Activated naive CD4-positive, alpha-beta T cell treated with anti-CD3 and anti-CD28 coated beads, Interleukin-2, amount 10 ng/mL, durations not matched to agents 7 days and 5 days (primary cell): ENCODE data around the gene PDE6B.
"Not testable (repeated sequence)": the region's sequence is repeated elsewhere in the genome, so short reads cannot be mapped to it uniquely, and the experiment has no call there.

Source experiments
- CTCF ChIA-PET: fragments of 350-600 bp; sonication (Branson Sonifier 250); formaldehyde crosslinking; loops from one replicate; lab custom pipeline; 2021; ENCODE audit warnings: antibody characterized with exemption; lab: Charles Lee
- DNase-seq: peaks from one replicate; pipeline ENCODE4 v3.0.0-alpha.2; 2020
- H3K27ac Mint-ChIP-seq: one replicate; pipeline ENCODE4 v1.8.0; 2021; ENCODE audit warnings: mild to moderate bottlenecking, moderate library complexity, mixed read lengths
- H3K27me3 Mint-ChIP-seq: one replicate; pipeline ENCODE4 v1.8.0; 2021; ENCODE audit warnings: mild to moderate bottlenecking, mixed read lengths
- H3K36me3 Mint-ChIP-seq: one replicate; pipeline ENCODE4 v1.8.0; 2021; ENCODE audit warnings: mixed read lengths
- H3K4me1 Mint-ChIP-seq: one replicate; pipeline ENCODE4 v1.8.0; 2021; ENCODE audit warnings: mixed read lengths
- H3K4me3 Mint-ChIP-seq: one replicate; pipeline ENCODE4 v1.8.0; 2021; ENCODE audit warnings: mild to moderate bottlenecking, moderate library complexity, mixed read lengths
- H3K9me3 Mint-ChIP-seq: one replicate; pipeline ENCODE4 v1.8.0; 2021; ENCODE audit warnings: mixed read lengths

The PDE6B gene

GRCh38 chr4:667545-667925 lies 42.2 kb downstream of the PDE6B start:
- no peak for DNase-seq
- peaks cover 20% of the 10 kb centered on the region for H3K36me3 Mint-ChIP-seq
- H3K27ac Mint-ChIP-seq = no peak overlapping the region
- H3K4me1 Mint-ChIP-seq = peaks cover 16% of the 10 kb centered on the region
- H3K9me3 Mint-ChIP-seq = no peaks in the 10 kb centered on the region
- CTCF ChIA-PET = no interaction called here
- H3K27me3 Mint-ChIP-seq = no peaks in the 10 kb centered on the region
- H3K4me3 Mint-ChIP-seq = no peak overlapping the region

GRCh38 chr4:668219-668618 lies 42.8 kb downstream of the PDE6B start:
- H3K4me3 Mint-ChIP-seq, H3K27ac Mint-ChIP-seq, CTCF ChIA-PET, DNase-seq, H3K9me3 Mint-ChIP-seq, H3K27me3 Mint-ChIP-seq: not testable (repeated sequence)
- Mint-ChIP-seq H3K4me1 (peaks cover 15% of the 10 kb centered on the region), H3K36me3 (peaks cover 26% of the 10 kb centered on the region)

DNA sequence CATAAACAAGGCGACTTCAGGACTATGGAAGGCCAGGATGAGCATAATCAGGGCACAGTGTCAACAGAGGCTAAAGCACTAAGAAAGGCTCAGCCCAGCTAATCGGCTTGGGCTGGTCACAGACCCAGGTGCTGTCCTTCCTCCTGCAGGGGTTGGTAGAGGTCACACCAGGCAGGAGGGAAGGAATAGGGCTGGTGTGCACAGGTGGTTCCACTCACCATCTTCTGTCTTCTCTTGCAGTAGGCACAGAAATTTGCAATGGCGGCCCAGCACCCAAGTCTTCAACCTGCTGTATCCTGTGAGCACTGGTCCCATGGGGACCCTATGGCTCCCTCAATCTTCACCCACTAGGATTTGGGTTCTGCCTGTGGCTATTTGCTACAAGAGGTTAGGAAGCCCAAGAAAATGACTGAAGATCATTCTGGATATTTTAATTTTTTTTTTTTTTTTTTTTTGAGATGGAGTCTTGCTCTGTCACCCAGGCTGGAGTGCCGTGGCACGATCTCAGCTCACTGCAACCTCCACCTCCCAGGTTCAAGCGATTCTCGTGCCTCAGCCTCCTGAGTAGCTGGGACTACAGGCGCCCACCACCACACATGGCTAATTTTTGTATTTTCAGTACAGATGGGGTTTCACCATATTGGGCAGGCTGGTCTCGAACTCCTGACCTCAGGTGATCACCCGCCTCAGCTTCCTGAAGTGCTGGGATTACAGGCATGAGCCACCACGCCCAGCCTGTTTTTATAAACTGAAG lies 44.6 kb downstream of the PDE6B start:
- H3K27ac Mint-ChIP-seq, CTCF ChIA-PET, H3K27me3 Mint-ChIP-seq, DNase-seq, H3K9me3 Mint-ChIP-seq, H3K4me3 Mint-ChIP-seq: not testable (repeated sequence)
- Mint-ChIP-seq H3K36me3 (peaks cover 30% of the 10 kb centered on the region), H3K4me1 (peaks cover 13% of the 10 kb centered on the region)

- Mint-ChIP-seq H3K4me3 (no peak overlapping the region), H3K4me1 (peaks cover 13% of the 10 kb centered on the region), H3K9me3 (no peaks in the 10 kb centered on the region), H3K27me3 (no peaks in the 10 kb centered on the region), H3K36me3 (peaks cover 30% of the 10 kb centered on the region), H3K27ac (no peak overlapping the region)
- CTCF ChIA-PET = no interaction called here
- DNase-seq = no peak
Measured at GRCh38 chr4:671769-672168, 46.4 kb downstream of the PDE6B start.

- peak; percentile 57 for DNase-seq
- no peaks in the 10 kb centered on the region for H3K9me3 Mint-ChIP-seq
- H3K36me3 Mint-ChIP-seq = peaks cover 30% of the 10 kb centered on the region
- peaks cover 13% of the 10 kb centered on the region for H3K4me1 Mint-ChIP-seq
- peaks cover 4% of the 10 kb centered on the region for H3K27me3 Mint-ChIP-seq
- peak overlapping the region; percentile 87 for H3K27ac Mint-ChIP-seq
- H3K4me3 Mint-ChIP-seq = peak overlapping the region; percentile 85
- CTCF ChIA-PET = interaction anchor here (1.2 to 2.9 kb wide), 3 partner anchors 9 to 14 kb away, joined by 4 to 18 read pairs (median 9); no protein-coding TSS in a partner anchor
Measured at GRCh38 chr4:673349-674091, 48.1 kb downstream of the PDE6B start.

GRCh38 chr4:674172-675035 lies 49.0 kb downstream of the PDE6B start, which contains the start of the genes ATP5ME and MYL5:
Gene ATP5ME, minus strand, starts transcription at chr4:674276. Its CDS starts 29 bp downstream, at chr4:674247.
Gene MYL5, plus strand, starts transcription at chr4:674542. Its CDS starts 3,485 bp downstream, at chr4:678027.
- peaks cover 13% of the 10 kb centered on the region for H3K4me1 Mint-ChIP-seq
- H3K27me3 Mint-ChIP-seq = peaks cover 4% of the 10 kb centered on the region
- CTCF ChIA-PET = interaction anchor here (1.2 to 2.9 kb wide), 3 partner anchors 10 to 13 kb away, joined by 4 to 18 read pairs (median 9); no protein-coding TSS in a partner anchor
- peak; percentile 98 for DNase-seq
- peak within 1 kb of the TSS; percentile 89 for H3K27ac Mint-ChIP-seq
- H3K9me3 Mint-ChIP-seq = no peaks in the 10 kb centered on the region
- H3K36me3 Mint-ChIP-seq = peaks cover 30% of the 10 kb centered on the region
- peak within 1 kb of the TSS; percentile 85 for H3K4me3 Mint-ChIP-seq

DNA sequence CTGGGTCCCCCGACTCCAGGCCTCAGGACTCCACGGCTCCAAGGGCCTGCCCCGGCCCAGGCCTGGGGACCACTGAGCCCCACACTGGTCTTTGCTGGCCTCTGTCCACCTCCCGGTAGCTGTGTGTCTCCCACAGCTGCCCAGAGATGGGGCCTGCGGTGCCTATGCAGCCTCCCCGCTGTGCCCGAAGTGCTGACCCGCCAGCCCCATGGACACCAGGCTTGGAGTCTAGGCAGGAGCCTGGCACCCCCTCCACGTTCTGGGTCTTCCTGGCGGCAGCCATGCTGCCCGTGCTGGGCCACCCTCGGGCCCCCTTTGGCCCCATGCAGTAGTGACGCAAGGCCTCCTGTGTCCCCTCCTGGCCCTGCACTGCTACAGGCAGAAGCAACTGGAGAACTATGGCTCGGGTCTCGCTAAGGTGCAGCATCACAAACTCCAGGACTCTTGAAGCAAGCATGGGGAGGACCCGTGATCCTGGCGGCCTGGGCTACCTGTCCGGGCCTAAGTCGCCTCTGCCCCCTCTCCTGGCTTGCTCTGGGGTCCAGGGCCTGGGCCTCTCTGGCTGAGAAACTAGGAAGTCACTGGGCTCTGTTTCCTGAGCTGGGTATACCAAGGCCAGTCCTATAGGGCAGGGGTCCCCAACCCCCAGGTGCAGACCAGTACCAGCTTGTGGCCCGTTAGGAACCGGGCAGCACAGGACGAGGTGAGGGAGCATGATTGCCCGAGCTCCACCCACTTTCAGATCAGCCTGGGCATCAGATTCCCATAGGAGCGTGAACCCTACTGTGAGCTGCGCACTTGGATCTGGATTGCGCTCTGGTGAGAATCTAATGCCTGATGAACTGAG lies 49.9 kb downstream of the PDE6B start:
- H3K4me1 Mint-ChIP-seq = peaks cover 14% of the 10 kb centered on the region
- no peak for DNase-seq
- peak overlapping the region; percentile 89 for H3K27ac Mint-ChIP-seq
- peaks cover 11% of the 10 kb centered on the region for H3K27me3 Mint-ChIP-seq
- H3K4me3 Mint-ChIP-seq = peak overlapping the region; percentile 85
- H3K9me3 Mint-ChIP-seq = no peaks in the 10 kb centered on the region
- H3K36me3 Mint-ChIP-seq = peaks cover 28% of the 10 kb centered on the region
- CTCF ChIA-PET = interaction anchor here (2.9 kb wide), 1 partner anchor 9 kb away, joined by 18 read pairs; no protein-coding TSS in a partner anchor

DNA sequence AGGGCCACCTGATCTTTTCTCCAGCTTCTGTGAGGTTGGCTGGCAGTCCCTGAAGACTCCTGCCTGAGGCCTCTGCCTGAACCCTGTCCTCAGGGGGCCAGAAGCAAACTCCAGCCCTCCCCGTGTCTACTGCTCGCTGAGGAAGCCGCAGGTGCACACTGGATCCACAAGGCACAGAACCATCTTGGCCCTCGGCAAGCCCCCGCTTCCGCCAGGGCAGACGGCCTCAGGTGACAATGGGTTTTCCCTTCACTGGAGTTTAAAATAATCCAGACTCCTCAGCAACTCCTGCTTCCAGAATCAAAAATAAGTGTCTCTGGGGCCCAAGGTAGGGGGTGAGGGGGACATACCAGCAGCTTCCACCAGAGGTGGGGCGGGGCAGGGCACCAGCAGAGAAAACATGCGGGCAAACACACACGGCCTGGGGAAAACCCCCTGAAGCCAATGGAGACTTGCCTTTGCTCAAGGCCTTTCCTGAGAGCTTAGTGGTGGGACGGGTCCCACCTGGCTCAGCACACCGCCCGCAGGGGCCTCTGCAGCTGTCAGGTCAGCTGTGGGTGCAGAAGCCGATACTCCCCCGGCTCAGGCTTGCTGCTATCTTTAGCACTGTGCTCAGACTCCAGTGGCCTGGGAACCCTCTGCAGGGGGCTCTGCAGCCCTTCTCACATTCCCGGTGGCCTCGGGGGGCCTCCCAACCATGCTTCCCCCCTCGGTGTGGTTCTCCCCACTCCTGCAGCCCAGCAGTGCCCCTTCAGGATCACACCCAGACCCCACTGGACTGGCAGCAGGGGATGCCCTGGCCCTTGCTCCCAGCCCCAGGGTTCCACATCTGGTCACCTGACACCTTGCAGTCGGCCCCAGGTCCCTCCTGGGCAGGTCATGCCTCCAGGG lies 50.9 kb downstream of the PDE6B start:
- H3K36me3 Mint-ChIP-seq = peaks cover 19% of the 10 kb centered on the region
- H3K27me3 Mint-ChIP-seq = peaks cover 18% of the 10 kb centered on the region
- peak overlapping the region; percentile 85 for H3K4me3 Mint-ChIP-seq
- peak overlapping the region; percentile 24 for H3K27ac Mint-ChIP-seq
- CTCF ChIA-PET = interaction anchor here (2.9 kb wide), 1 partner anchor 8 kb away, joined by 18 read pairs; no protein-coding TSS in a partner anchor
- no peaks in the 10 kb centered on the region for H3K9me3 Mint-ChIP-seq
- peaks cover 19% of the 10 kb centered on the region for H3K4me1 Mint-ChIP-seq
- DNase-seq = no peak

DNA sequence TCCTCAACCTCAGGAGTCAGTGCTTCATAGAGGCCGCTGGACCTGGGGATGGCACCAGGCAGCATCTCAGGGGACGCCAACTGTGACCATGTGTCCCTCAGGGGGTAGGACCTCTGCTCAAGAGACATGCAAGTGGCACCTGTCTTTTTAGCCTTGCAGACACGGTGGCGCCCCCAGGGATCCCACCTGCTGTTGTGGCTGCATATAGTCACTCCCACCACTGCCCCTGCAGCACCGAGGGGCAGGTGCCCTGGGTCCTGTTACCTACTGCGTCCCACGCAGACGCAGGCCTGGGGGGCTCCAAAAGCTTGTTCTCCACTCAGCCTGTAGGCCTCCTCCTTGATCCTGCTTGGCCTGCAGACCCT lies 51.5 kb downstream of the PDE6B start:
- H3K36me3 Mint-ChIP-seq = peaks cover 14% of the 10 kb centered on the region
- peaks cover 19% of the 10 kb centered on the region for H3K4me1 Mint-ChIP-seq
- CTCF ChIA-PET = no interaction called here
- H3K4me3 Mint-ChIP-seq = no peak overlapping the region
- no peak for DNase-seq
- peak overlapping the region; percentile 28 for H3K27ac Mint-ChIP-seq
- no peaks in the 10 kb centered on the region for H3K9me3 Mint-ChIP-seq
- peaks cover 18% of the 10 kb centered on the region for H3K27me3 Mint-ChIP-seq

DNA sequence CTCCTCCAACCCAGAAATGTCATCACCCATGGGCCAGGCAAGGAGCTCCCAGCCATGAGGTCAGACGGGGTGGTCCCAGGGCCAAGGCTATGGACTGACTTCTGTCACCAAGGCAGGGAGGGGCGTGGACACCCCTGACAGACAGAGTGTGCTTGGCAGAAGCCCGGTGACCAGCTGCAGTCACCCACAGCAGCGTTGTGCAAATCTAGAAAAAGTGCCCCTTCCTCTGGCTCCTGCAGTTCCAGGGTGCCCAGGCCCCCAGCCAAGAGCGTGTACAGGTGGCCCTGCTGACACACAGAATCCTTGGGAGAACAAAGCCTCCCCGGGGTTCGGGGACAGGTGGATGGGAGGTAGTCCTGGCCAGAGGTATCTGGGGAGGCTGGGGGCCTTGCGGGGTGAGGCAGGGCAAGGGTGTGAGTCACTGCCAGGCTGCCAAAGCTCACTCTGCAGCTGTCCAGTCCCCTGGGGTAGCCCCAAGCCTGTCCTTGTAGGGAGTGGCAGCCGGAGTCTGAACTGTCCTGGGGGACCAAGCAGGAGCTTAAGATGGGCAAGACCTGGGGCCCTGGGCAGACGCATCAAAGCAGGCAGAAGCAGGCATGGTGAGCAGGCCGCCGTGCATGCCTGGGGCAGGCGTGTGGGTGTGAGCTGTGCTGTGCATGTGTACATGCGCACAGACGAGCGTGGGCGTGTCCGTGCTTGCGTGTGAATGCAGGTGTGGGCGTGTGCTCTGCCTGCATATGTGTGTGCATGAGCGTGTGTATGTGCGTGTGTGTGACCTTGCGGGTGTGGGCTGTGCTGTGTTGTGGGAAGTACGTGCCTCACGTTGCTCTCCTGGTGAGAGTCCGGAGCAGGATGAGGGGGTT lies 52.3 kb downstream of the PDE6B start:
- Mint-ChIP-seq H3K36me3 (peaks cover 10% of the 10 kb centered on the region), H3K27ac (no peak overlapping the region), H3K4me3 (no peak overlapping the region), H3K4me1 (peaks cover 17% of the 10 kb centered on the region), H3K9me3 (no peaks in the 10 kb centered on the region), H3K27me3 (peaks cover 22% of the 10 kb centered on the region)
- no peak for DNase-seq
- CTCF ChIA-PET = no interaction called here

GRCh38 chr4:678331-679103 lies 53.1 kb downstream of the PDE6B start:
- Mint-ChIP-seq H3K36me3 (peaks cover 2% of the 10 kb centered on the region), H3K4me1 (peaks cover 9% of the 10 kb centered on the region), H3K4me3 (no peak overlapping the region), H3K9me3 (no peaks in the 10 kb centered on the region), H3K27ac (no peak overlapping the region), H3K27me3 (peaks cover 23% of the 10 kb centered on the region)
- DNase-seq = no peak
- CTCF ChIA-PET = no interaction called here
